K562 (cell line): Measurements from ENCODE around the gene PPRC1. TPM values are rescaled to one million over a fixed set of nuclear protein-coding genes. Genes with fewer than 3 reads are reported as not detected.

Experiments
- AFF4 ChIP-seq: sonication (generic); formaldehyde crosslinking; IDR thresholded peaks from 2 replicates; pipeline ENCODE4 v1.8.0; 2023; ENCODE audit warnings: mild to moderate bottlenecking, missing genetic modification reagents
- CBFB ChIP-seq: sonication (generic); formaldehyde crosslinking; IDR thresholded peaks from 2 replicates; pipeline ENCODE4 v1.4.0; 2020; ENCODE audit warnings: mild to moderate bottlenecking, missing genetic modification reagents
- CGGBP1 ChIP-seq: fragments of 250-450 bp; sonication (Bioruptor Pico); IDR thresholded peaks from 2 replicates; pipeline ENCODE4 v1.9.0; 2021; ENCODE audit warnings: mild to moderate bottlenecking
- CHD1 ChIP-seq: fragments of 200-600 bp; sonication (generic); IDR thresholded peaks from one replicate; pipeline ENCODE4 v1.6.1; 2012; ENCODE audit warnings: mild to moderate bottlenecking, moderate library complexity, low read length, inconsistent platforms
- ETV1 ChIP-seq: fragments of 450-650 bp; conservative IDR thresholded peaks from 2 replicates; pipeline ENCODE4 v1.6.1; 2016; ENCODE audit warnings: missing genetic modification characterization, control low read depth, low read depth, missing compliant biosample characterization
- HMGN3 ChIP-seq: IDR thresholded peaks from 2 replicates; pipeline ENCODE4 v1.6.1; 2011; ENCODE audit warnings: borderline replicate concordance, low read depth, mild to moderate bottlenecking, mixed read lengths, low read length; ENCODE audit not compliant: insufficient read length; ENCODE audit errors: extremely low read depth
- HNRNPLL ChIP-seq: fragments of 200-400 bp; formaldehyde crosslinking; IDR thresholded peaks from 2 replicates; pipeline ENCODE4 v1.6.1; 2017; ENCODE audit warnings: low read length, low read depth, mild to moderate bottlenecking; ENCODE audit not compliant: poor library complexity, severe bottlenecking
- MYC ChIP-seq, 2 experiments: fragments of 250-450 bp in 1 of 2; sonication (Bioruptor Pico) in 1 of 2; IDR thresholded peaks; 2 replicates each; pipeline versions ENCODE4 v1.5.1 to v1.6.1; 2012 to 2021; ENCODE audit warnings: low read depth in 2 of 2, borderline replicate concordance in 1 of 2, improper control_type of control experiment in 1 of 2, low read length in 1 of 2, mild to moderate bottlenecking in 1 of 2, moderate library complexity in 1 of 2
- NKRF ChIP-seq: fragments of 450-650 bp; IDR thresholded peaks from 2 replicates; pipeline ENCODE4 v1.6.1; 2016; ENCODE audit warnings: borderline replicate concordance
- SOX6 ChIP-seq: fragments of 450-650 bp; IDR thresholded peaks from 2 replicates; pipeline ENCODE4 v1.6.1; 2014; ENCODE audit warnings: mild to moderate bottlenecking
- ZBTB49 ChIP-seq: sonication (generic); formaldehyde crosslinking; IDR thresholded peaks from 2 replicates; pipeline ENCODE4 v1.8.0; 2022; ENCODE audit warnings: missing genetic modification reagents, mild to moderate bottlenecking, borderline replicate concordance
- ZNF3 ChIP-seq: fragments of 250-450 bp; sonication (Bioruptor Pico); IDR thresholded peaks from 2 replicates; pipeline ENCODE4 v1.5.0; 2021; ENCODE audit warnings: mild to moderate bottlenecking, moderate library complexity
- polyA plus RNA-seq, 8 experiments: library from polyadenylated mRNA; depleted of rRNA in 4 of 8; stranded (reverse) in 5 of 8; unstranded in 3 of 8; fragments of >200 nt; fragmentation: Nextera tagmentation in 2 of 8; fragmentation: Illumina TruSeq in 1 of 8; extraction: Ambion mirVana in 2 of 8; extraction: Trizol in 1 of 8; gene quantifications; 2 replicates each; pipeline versions ENCODE4 v1.2.1 to v1.2.3, GENCODE V29; 2011 to 2014; ENCODE audit warnings: inconsistent platforms in 1 of 8, missing spikeins in 1 of 8
- total RNA-seq, 7 experiments: library from RNA; depleted of rRNA in 6 of 7; stranded (reverse); fragments of >200 nt in 6 of 7; fragmentation: Illumina TruSeq in 2 of 7; extraction: Trizol in 2 of 7; gene quantifications; 2 replicates each; pipeline versions ENCODE4 v1.2.1 to v1.2.3, GENCODE V29; 2011 to 2021; ENCODE audit warnings: low replicate concordance in 1 of 7

Gene PPRC1
- total and polyA plus RNA-seq, 9 of the 15 experiments (the other 6 are each of a cell fraction or from before 2014, with no cell fraction given): 8.5 to 47.1 (median 16.2) TPM

- TF ChIP-seq CHD1 (peak; percentile 49), HNRNPLL (peak; percentile 3), ZBTB49 (CRISPR knock-in tag) (no peak), ZNF3 (CRISPR knock-in tag) (no peak), NKRF (peak; percentile 93), ETV1 (tag) (no peak), HMGN3 (peak; percentile 1), CBFB (CRISPR knock-in tag) (0 out of 2 replicates have a peak, but pooled peaks have one; percentile 60), CGGBP1 (CRISPR knock-in tag) (no peak), SOX6 (no peak), MYC (IDR thresholded peaks at IDR 0.05; ENCODE audit: low read depth, low read length) (peak; percentile 86), MYC (CRISPR knock-in tag; IDR thresholded peaks at IDR 0.05; ENCODE audit: borderline replicate concordance, low read depth) (peak; percentile 97), AFF4 (CRISPR knock-in tag) (no peak)
These were observed 19.7 kb downstream of the PPRC1 start (continued) for GRCh38 chr10:102152545-102152890.
